Neural progenitor cell (in vitro differentiated cells): ENCODE measurements around the gene UGT1A8. TPM values are rescaled to one million over a fixed set of nuclear protein-coding genes. Genes with fewer than 3 reads are reported as not detected.

Source experiments
- DNase-seq: peaks from one replicate; pipeline ENCODE4 v3.0.0-alpha.2; 2016; ENCODE audit warnings: low spot score
- H2AFZ ChIP-seq: fragments of 200-600 bp; sonication (generic); replicated peaks from 2 replicates; pipeline ENCODE4 v1.6.1; 2016; ENCODE audit warnings: antibody characterized with exemption
- H3F3A ChIP-seq: fragments of 200-600 bp; sonication (generic); 2 replicates; pipeline ENCODE4 v1.6.1; 2016; ENCODE audit warnings: antibody characterized with exemption, low read depth
- H3K27ac ChIP-seq: fragments of 200-600 bp; sonication (generic); 2 replicates; pipeline ENCODE4 v1.5.1; 2016; ENCODE audit warnings: mild to moderate bottlenecking
- H3K27me3 ChIP-seq: fragments of 200-600 bp; sonication (generic); 2 replicates; pipeline ENCODE4 v1.6.1; 2016; ENCODE audit warnings: mild to moderate bottlenecking, moderate library complexity
- H3K36me3 ChIP-seq: fragments of 200-600 bp; sonication (generic); 2 replicates; pipeline ENCODE4 v1.5.1; 2016
- H3K4me1 ChIP-seq: fragments of 200-600 bp; sonication (generic); 2 replicates; pipeline ENCODE4 v1.6.1; 2016; ENCODE audit warnings: mixed run types
- H3K4me2 ChIP-seq: fragments of 200-600 bp; sonication (generic); 2 replicates; pipeline ENCODE4 v1.6.1; 2016
- H3K4me3 ChIP-seq: fragments of 200-600 bp; sonication (generic); 2 replicates; pipeline ENCODE4 v1.5.1; 2016
- H3K79me2 ChIP-seq: fragments of 200-600 bp; sonication (generic); 2 replicates; pipeline ENCODE4 v1.6.1; 2016; ENCODE audit warnings: low read depth
- H3K9ac ChIP-seq: fragments of 200-600 bp; sonication (generic); 2 replicates; pipeline ENCODE4 v1.6.1; 2016
- H3K9me3 ChIP-seq: fragments of 200-600 bp; sonication (generic); 2 replicates; pipeline ENCODE4 v1.5.1; 2016; ENCODE audit warnings: low read depth
- H4K20me1 ChIP-seq: fragments of 200-600 bp; sonication (generic); 2 replicates; pipeline ENCODE4 v1.6.1; 2016; ENCODE audit warnings: low read depth
- H3K27ac Mint-ChIP-seq: 3 replicates; pipeline ENCODE4 v1.8.0; 2021; ENCODE audit warnings: mixed read lengths
- H3K27me3 Mint-ChIP-seq: 2 replicates; pipeline ENCODE4 v1.8.0; 2022; ENCODE audit warnings: low read depth, mild to moderate bottlenecking, inconsistent platforms, moderate library complexity, mixed read lengths; ENCODE audit not compliant: insufficient read depth
- H3K36me3 Mint-ChIP-seq: 3 replicates; pipeline ENCODE4 v1.8.0; 2021; ENCODE audit warnings: mixed read lengths
- H3K4me1 Mint-ChIP-seq: 3 replicates; pipeline ENCODE4 v1.8.0; 2021; ENCODE audit warnings: mixed read lengths
- H3K4me3 Mint-ChIP-seq: 3 replicates; pipeline ENCODE4 v1.8.0; 2021; ENCODE audit warnings: mild to moderate bottlenecking, moderate library complexity, mixed read lengths
- H3K9me3 Mint-ChIP-seq: 3 replicates; pipeline ENCODE4 v1.8.0; 2020; ENCODE audit warnings: mixed read lengths
- CTCF ChIP-seq: fragments of 200-600 bp; sonication (generic); IDR thresholded peaks from 2 replicates; pipeline ENCODE4 v1.5.1; 2017; ENCODE audit warnings: antibody characterized with exemption, mild to moderate bottlenecking
- EZH2 ChIP-seq: fragments of 200-600 bp; sonication (generic); IDR thresholded peaks from 2 replicates; pipeline ENCODE4 v1.6.1; 2017; ENCODE audit warnings: antibody characterized with exemption, mild to moderate bottlenecking, moderate library complexity
- EZH2phosphoT487 ChIP-seq: fragments of 200-600 bp; sonication (generic); IDR thresholded peaks from 2 replicates; pipeline ENCODE4 v1.6.1; 2017; ENCODE audit warnings: antibody characterized with exemption
- total RNA-seq: library from RNA; depleted of rRNA; stranded (reverse); fragments of >200 nt; gene quantifications from 2 replicates; pipeline ENCODE4 v1.2.3, GENCODE V29; 2015; ENCODE audit warnings: low replicate concordance

UGT1A8 gene
- total RNA-seq, 1 donor from 2014 or later: not detected

- no peaks in the 10 kb centered on the region for H3F3A ChIP-seq
- no peaks in the 10 kb centered on the region for H3K9me3 ChIP-seq
- H3K36me3 Mint-ChIP-seq: peaks cover 1% of the 10 kb centered on the region
- H3K27ac Mint-ChIP-seq: peak overlapping the region; percentile 59
- peaks cover 3% of the 10 kb centered on the region for H3K9me3 Mint-ChIP-seq
- H3K27me3 Mint-ChIP-seq: peaks cover 6% of the 10 kb centered on the region
- H3K4me1 ChIP-seq: no peaks in the 10 kb centered on the region
- no peaks in the 10 kb centered on the region for H4K20me1 ChIP-seq
- H3K36me3 ChIP-seq: no peaks in the 10 kb centered on the region
- H3K4me3 Mint-ChIP-seq: no peak overlapping the region
- H3K4me1 Mint-ChIP-seq: peaks cover 4% of the 10 kb centered on the region
- TF ChIP-seq CTCF (no peak), EZH2 (no peak), EZH2phosphoT487 (no peak)
- H2AFZ ChIP-seq: no peak overlapping the region
- no peak overlapping the region for H3K4me3 ChIP-seq
- DNase-seq: no peak
- H3K27ac ChIP-seq: no peak overlapping the region
- no peaks in the 10 kb centered on the region for H3K27me3 ChIP-seq
- H3K4me2 ChIP-seq: no peak overlapping the region
- H3K9ac ChIP-seq: no peak overlapping the region
- H3K79me2 ChIP-seq: no peaks in the 10 kb centered on the region
Measured at GRCh38 chr2:233821709-233822100, 204.3 kb downstream of the UGT1A8 start.

- Histone ChIP-seq H3K27ac (no peak overlapping the region), H3K27me3 (no peaks in the 10 kb centered on the region), H3K9me3 (no peaks in the 10 kb centered on the region), H2AFZ (no peak overlapping the region), H3K9ac (no peak overlapping the region), H4K20me1 (no peaks in the 10 kb centered on the region), H3K36me3 (no peaks in the 10 kb centered on the region), H3K4me3 (no peak overlapping the region), H3K79me2 (no peaks in the 10 kb centered on the region), H3K4me2 (no peak overlapping the region), H3K4me1 (no peaks in the 10 kb centered on the region), H3F3A (no peaks in the 10 kb centered on the region)
- Mint-ChIP-seq H3K36me3 (peaks cover 1% of the 10 kb centered on the region), H3K9me3 (peaks cover 3% of the 10 kb centered on the region), H3K4me3 (no peak overlapping the region), H3K27ac (no peak overlapping the region), H3K27me3 (peaks cover 4% of the 10 kb centered on the region), H3K4me1 (peaks cover under 1% of the 10 kb centered on the region)
- TF ChIP-seq EZH2 (no peak), CTCF (no peak), EZH2phosphoT487 (no peak)
- no peak for DNase-seq
Measured at GRCh38 chr2:233822101-233822771, 204.8 kb downstream of the UGT1A8 start.

Other genes starting within 250 kb of the UGT1A8 start
- gene USP40, start 50.9 kb upstream of the UGT1A8 start, total RNA-seq: 15.1 and 32.9 TPM in 2 replicates
- not detected in 2 replicates for gene UGT1A10, start 18.8 kb downstream of the UGT1A8 start, total RNA-seq
- not detected in 2 replicates for gene UGT1A9, start 54.3 kb downstream of the UGT1A8 start, total RNA-seq
- not detected in 2 replicates for gene UGT1A7, start 64.3 kb downstream of the UGT1A8 start, total RNA-seq
- gene UGT1A6, start 75.3 kb downstream of the UGT1A8 start, total RNA-seq: not detected in 2 replicates
- gene UGT1A5, start 95.3 kb downstream of the UGT1A8 start, total RNA-seq: not detected in 2 replicates
- not detected in 2 replicates for gene UGT1A4, start 101.1 kb downstream of the UGT1A8 start, total RNA-seq
- not detected in 2 replicates for gene UGT1A3, start 111.4 kb downstream of the UGT1A8 start, total RNA-seq
- gene UGT1A1, start 142.6 kb downstream of the UGT1A8 start, total RNA-seq: not detected in 2 replicates
- not detected in 2 replicates for gene MROH2A, start 160.7 kb downstream of the UGT1A8 start, total RNA-seq
- gene HJURP, start 236.9 kb downstream of the UGT1A8 start, total RNA-seq: 101 and 109 TPM in 2 replicates